GM12872 (cell line): ENCODE measurements around the gene JAZF1.

Experiments
- TF ChIP-seq, protein P1 (sequence below): IDR thresholded peaks from 3 replicates; pipeline ENCODE4 v1.5.1; 2011; ENCODE audit warnings: low read depth, mild to moderate bottlenecking, low read length, moderate library complexity; ENCODE audit not compliant: insufficient read depth

The JAZF1 gene

GRCh38 chr7:28017372-28017771 lies 163.2 kb downstream of the JAZF1 start:
- TF ChIP-seq, protein P1, sequence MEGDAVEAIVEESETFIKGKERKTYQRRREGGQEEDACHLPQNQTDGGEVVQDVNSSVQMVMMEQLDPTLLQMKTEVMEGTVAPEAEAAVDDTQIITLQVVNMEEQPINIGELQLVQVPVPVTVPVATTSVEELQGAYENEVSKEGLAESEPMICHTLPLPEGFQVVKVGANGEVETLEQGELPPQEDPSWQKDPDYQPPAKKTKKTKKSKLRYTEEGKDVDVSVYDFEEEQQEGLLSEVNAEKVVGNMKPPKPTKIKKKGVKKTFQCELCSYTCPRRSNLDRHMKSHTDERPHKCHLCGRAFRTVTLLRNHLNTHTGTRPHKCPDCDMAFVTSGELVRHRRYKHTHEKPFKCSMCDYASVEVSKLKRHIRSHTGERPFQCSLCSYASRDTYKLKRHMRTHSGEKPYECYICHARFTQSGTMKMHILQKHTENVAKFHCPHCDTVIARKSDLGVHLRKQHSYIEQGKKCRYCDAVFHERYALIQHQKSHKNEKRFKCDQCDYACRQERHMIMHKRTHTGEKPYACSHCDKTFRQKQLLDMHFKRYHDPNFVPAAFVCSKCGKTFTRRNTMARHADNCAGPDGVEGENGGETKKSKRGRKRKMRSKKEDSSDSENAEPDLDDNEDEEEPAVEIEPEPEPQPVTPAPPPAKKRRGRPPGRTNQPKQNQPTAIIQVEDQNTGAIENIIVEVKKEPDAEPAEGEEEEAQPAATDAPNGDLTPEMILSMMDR: no peak

DNA sequence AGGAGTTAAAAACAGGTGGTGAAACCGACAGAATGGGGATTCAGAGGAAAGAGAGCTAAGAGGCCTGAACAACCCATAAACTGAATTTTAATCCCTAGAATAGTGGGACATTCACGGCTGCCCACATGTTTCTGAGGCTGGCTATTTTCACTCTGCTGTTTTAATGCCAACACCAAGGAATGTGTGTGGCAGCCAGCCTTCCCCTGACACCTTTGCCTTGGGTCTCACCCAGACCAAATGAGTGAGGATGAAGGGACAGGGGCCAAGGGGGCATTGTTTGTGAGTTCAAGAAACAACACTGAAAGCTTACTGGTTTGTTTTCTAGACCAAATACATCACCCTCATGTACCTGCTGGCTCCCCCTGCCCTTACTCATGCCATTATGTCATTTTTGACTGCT lies 164.3 kb downstream of the JAZF1 start:
- TF ChIP-seq, protein P1: no peak

GRCh38 chr7:28015169-28015568 lies 165.4 kb downstream of the JAZF1 start:
- TF ChIP-seq, protein P1: no peak

DNA sequence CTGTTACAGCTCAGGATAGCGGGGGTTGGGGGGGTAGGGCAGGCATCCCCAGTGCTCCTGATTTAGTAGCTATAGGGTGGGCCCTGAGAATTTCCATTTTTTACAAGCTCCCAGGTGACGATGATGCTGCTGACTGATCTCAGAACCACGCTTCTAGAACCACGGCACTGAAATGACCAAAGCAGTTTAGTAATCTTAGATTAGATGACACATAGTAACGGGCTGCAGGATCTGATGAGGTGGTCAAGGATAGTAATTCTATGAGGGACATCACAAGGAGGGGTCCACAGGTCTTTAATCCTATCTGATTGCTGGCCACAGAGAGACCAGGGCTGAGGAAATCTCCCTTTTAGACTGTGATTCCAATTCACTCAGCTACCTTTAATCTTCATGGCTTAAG lies 167.2 kb downstream of the JAZF1 start:
- TF ChIP-seq, protein P1: no peak

- TF ChIP-seq, protein P1: no peak
Measured at GRCh38 chr7:28013019-28013418, 167.6 kb downstream of the JAZF1 start.

DNA sequence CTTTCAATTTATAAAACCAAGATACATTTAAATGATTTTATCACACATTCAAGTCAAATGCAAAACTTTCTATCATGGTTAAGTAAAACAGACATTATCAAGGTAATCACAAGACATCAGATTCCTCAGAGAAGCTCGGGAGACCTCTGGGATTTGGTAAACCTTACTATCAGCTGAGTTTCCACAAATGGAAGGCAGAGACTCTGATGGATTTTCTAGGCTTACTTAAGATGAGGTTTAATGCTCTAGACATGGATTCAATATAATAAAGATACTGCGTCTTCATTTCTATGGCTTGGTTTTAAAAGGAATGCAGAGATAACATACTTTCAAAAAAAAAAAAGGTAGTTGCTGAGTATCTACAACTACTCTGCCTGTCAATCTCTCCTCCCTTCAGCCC lies 171.7 kb downstream of the JAZF1 start:
- TF ChIP-seq, protein P1: no peak

DNA sequence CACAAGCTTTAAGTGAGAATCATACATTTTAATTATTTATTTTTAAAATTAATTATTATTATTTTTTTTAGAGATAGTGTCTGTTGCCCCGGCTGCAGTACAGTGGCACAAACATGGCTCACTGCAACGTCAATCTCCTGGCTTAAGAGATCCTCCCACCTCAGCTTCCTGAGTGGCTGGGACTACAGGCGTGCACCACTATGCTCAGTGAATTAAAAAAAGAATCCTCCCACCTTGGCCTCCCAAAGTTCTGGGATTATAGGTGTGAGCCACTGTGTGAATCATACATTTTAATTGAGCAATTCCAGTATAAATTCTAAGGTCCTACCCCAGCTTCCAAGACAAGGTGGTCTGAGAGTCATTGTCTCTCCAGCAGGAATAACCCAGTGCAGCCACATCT lies 172.4 kb downstream of the JAZF1 start:
- TF ChIP-seq, protein P1: no peak

- TF ChIP-seq, protein P1: no peak
Measured at GRCh38 chr7:28006491-28006890, 174.1 kb downstream of the JAZF1 start.
